VCaP (cell line): ENCODE data around the gene ATP6V1F.

Source experiments
- H3K27ac ChIP-seq: fragments of 450-650 bp; 2 replicates; pipeline ENCODE4 v1.5.1; 2017
- CTCF ChIP-seq: fragments of 450-650 bp; conservative IDR thresholded peaks from 2 replicates; pipeline ENCODE4 v1.5.1; 2017; ENCODE audit warnings: mild to moderate bottlenecking, moderate library complexity

Gene ATP6V1F

GRCh38 chr7:128878226-128879105, 15.8 kb downstream of the ATP6V1F start:
- no peak for TF ChIP-seq CTCF
- no peak overlapping the region for H3K27ac ChIP-seq

GRCh38 chr7:128879461-128879938, 16.8 kb downstream of the ATP6V1F start:
- peak overlapping the region; percentile 67; the same call in 1 of the 2 replicates for H3K27ac ChIP-seq
- TF ChIP-seq CTCF = no peak

- H3K27ac ChIP-seq = peak overlapping the region; percentile 67; the same call in 1 of the 2 replicates
- peak; percentile 96 for TF ChIP-seq CTCF
These were observed 17.5 kb downstream of the ATP6V1F start for GRCh38 chr7:128879939-128880746.

- H3K27ac ChIP-seq = no peak overlapping the region
- TF ChIP-seq CTCF = no peak
These were observed 18.3 kb downstream of the ATP6V1F start for GRCh38 chr7:128880791-128881457.

GRCh38 chr7:128881458-128882125, 18.9 kb downstream of the ATP6V1F start:
- H3K27ac ChIP-seq = no peak overlapping the region
- TF ChIP-seq CTCF = no peak

GRCh38 chr7:128882134-128882533, 19.5 kb downstream of the ATP6V1F start:
- TF ChIP-seq CTCF = no peak
- no peak overlapping the region for H3K27ac ChIP-seq
